Esophagus muscularis mucosa (tissue), 4 donors: ENCODE measurements around the gene SCP2. TPM values are rescaled to one million over a fixed set of nuclear protein-coding genes. Genes with fewer than 3 reads are reported as not detected.
"Not testable (repeated sequence)": the region's sequence is repeated elsewhere in the genome, so short reads cannot be mapped to it uniquely, and the experiment has no call there.

Source experiments
- DNase-seq: peaks from one replicate; pipeline ENCODE4 v3.0.0-alpha.2; 2017; ENCODE audit errors: extremely low spot score
- H3K27ac ChIP-seq, 4 donors: fragments of 200-600 bp; sonication (generic); replicated peaks in 1 of 4; 1 replicate in 3 of 4; 2 replicates in 1 of 4; pipeline ENCODE4 v1.5.1; 2016 to 2019; ENCODE audit warnings: mild to moderate bottlenecking in 1 of 4
- H3K27me3 ChIP-seq, 4 donors: fragments of 200-600 bp; sonication (generic); one replicate each; pipeline versions ENCODE4 v1.5.1 to v1.6.0; 2016 to 2019
- H3K36me3 ChIP-seq, 4 donors: fragments of 200-600 bp; sonication (generic); one replicate each; pipeline ENCODE4 v1.5.1; 2016 to 2019
- H3K4me1 ChIP-seq, 4 donors: fragments of 200-600 bp; sonication (generic); one replicate each; pipeline ENCODE4 v1.5.1; 2016 to 2019
- H3K4me3 ChIP-seq, 4 donors: fragments of 200-600 bp; sonication (generic); 1 replicate in 2 of 4; 2 replicates in 2 of 4; pipeline ENCODE4 v1.5.1; 2016 to 2019; ENCODE audit warnings: mild to moderate bottlenecking in 4 of 4, moderate library complexity in 1 of 4
- H3K9me3 ChIP-seq, 4 donors: fragments of 200-600 bp; sonication (generic); 1 replicate in 3 of 4; 2 replicates in 1 of 4; pipeline ENCODE4 v1.5.1; 2016 to 2019
- EP300 ChIP-seq: sonication (generic); formaldehyde crosslinking; IDR thresholded peaks from one replicate; pipeline ENCODE4 v1.6.1; 2017; ENCODE audit warnings: antibody characterized with exemption
- POLR2A ChIP-seq: fragments of 450-650 bp; IDR thresholded peaks from one replicate; pipeline ENCODE4 v1.6.1; 2017; ENCODE audit warnings: antibody characterized with exemption, moderate library complexity, mild to moderate bottlenecking, low read depth
- POLR2AphosphoS5 ChIP-seq, 2 donors: sonication (generic); formaldehyde crosslinking; IDR thresholded peaks; one replicate each; pipeline ENCODE4 v1.6.1; 2017; ENCODE audit warnings: antibody characterized with exemption in 2 of 2
- WGBS: methylation state at CpG from one replicate; pipeline ENCODE4 v1.1.5; 2018; 5-methylcytosine and 5-hydroxymethylcytosine counted together
- intact Hi-C: fragments of 100-400 bp; cut with DNase I; formaldehyde crosslinking; loops from one replicate; pipeline ENCODE4 v1.15.1; 2023
- total RNA-seq, 4 donors: library from RNA; depleted of rRNA; stranded (reverse); fragments of >200 nt; gene quantifications; one replicate each; pipeline versions ENCODE4 v1.1.0 to v1.2.1, GENCODE V29; 2016
- TF ChIP-seq, protein P1 (sequence below), 3 experiments: fragments of 200-600 bp in 2 of 3; fragments of 450-650 bp in 1 of 3; sonication (generic) in 2 of 3; IDR thresholded peaks; one replicate each; pipeline ENCODE4 v1.5.1; 2017 to 2019; ENCODE audit warnings: antibody characterized with exemption in 3 of 3, mild to moderate bottlenecking in 2 of 3, moderate library complexity in 1 of 3

The SCP2 gene
- total RNA-seq, 4 donors from 2014 or later: 83.0 to 94.3 (median 92.1) TPM

GRCh38 chr1:52973841-52974240 is 46.8 kb downstream of the SCP2 start:
- no peak overlapping the region for H3K27ac ChIP-seq
- no peaks in the 10 kb centered on the region for H3K9me3 ChIP-seq
- H3K27me3 ChIP-seq: no peaks in the 10 kb centered on the region
- TF ChIP-seq POLR2AphosphoS5 (IDR thresholded peaks at IDR 0.05) (no peak), POLR2A (no peak), EP300 (no peak)
- TF ChIP-seq, protein P1, sequence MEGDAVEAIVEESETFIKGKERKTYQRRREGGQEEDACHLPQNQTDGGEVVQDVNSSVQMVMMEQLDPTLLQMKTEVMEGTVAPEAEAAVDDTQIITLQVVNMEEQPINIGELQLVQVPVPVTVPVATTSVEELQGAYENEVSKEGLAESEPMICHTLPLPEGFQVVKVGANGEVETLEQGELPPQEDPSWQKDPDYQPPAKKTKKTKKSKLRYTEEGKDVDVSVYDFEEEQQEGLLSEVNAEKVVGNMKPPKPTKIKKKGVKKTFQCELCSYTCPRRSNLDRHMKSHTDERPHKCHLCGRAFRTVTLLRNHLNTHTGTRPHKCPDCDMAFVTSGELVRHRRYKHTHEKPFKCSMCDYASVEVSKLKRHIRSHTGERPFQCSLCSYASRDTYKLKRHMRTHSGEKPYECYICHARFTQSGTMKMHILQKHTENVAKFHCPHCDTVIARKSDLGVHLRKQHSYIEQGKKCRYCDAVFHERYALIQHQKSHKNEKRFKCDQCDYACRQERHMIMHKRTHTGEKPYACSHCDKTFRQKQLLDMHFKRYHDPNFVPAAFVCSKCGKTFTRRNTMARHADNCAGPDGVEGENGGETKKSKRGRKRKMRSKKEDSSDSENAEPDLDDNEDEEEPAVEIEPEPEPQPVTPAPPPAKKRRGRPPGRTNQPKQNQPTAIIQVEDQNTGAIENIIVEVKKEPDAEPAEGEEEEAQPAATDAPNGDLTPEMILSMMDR (IDR thresholded peaks at IDR 0.05): no peak
- H3K4me3 ChIP-seq: no peak overlapping the region
- intact Hi-C loops: no loop called here
- H3K36me3 ChIP-seq: peaks cover 5 to 54% (median 33%) of the 10 kb centered on the region in 4 donors
- DNase-seq: no peak
- over 99% methylated on average over 3 of the region's 3 CpGs for WGBS
- H3K4me1 ChIP-seq: no peaks in the 10 kb centered on the region

DNA sequence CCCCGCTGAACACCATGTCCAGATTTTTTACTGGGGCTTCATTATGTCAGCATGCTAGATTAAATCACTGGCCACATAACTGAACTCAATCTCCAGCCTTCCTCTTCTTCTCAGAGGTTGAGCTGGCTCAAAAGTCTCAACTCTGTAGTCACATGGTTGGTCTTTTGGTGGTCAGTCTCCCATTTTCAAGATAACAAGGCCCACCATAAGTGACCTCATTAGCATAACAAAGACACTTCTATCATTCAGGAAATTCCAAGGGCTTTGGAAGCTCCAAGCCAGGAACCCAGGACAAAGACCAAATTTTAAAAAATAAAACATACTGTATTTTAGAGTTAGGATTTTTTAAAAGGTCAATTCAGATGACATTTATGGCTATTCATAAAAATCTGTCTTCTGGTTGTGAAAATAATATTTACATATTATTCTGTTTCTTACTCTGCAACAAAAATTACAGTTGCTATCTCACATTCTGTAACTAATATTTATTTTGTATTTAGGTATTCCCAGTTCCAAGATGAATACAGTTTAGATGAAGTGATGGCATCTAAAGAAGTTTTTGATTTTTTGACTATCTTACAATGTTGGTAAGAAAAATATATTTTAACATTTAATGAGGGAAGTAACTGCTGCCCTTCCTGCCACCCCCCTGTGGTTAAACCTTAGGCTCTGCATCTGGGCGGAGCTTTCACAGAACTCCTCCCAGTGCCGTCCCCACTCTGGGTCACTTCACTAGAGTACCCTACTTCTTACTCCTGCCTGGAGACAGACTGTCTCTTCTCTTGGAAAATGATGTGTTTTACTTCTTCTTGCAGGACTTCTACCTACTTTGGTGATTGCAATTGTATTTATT is 49.3 kb downstream of the SCP2 start:
- H3K4me3 ChIP-seq: no peak overlapping the region
- H3K9me3 ChIP-seq: no peaks in the 10 kb centered on the region
- H3K27me3 ChIP-seq: no peaks in the 10 kb centered on the region
- no peaks in the 10 kb centered on the region for H3K4me1 ChIP-seq
- DNase-seq: no peak
- WGBS: 90% methylated on average over 3 of the region's 3 CpGs
- TF ChIP-seq POLR2AphosphoS5 (IDR thresholded peaks at IDR 0.05) (no peak), POLR2A (no peak), EP300 (no peak)
- TF ChIP-seq, protein P1 (IDR thresholded peaks at IDR 0.05): no peak
- intact Hi-C loops: no loop called here
- H3K27ac ChIP-seq: no peak overlapping the region
- H3K36me3 ChIP-seq: peaks cover 9 to 70% (median 55%) of the 10 kb centered on the region in 4 donors

DNA sequence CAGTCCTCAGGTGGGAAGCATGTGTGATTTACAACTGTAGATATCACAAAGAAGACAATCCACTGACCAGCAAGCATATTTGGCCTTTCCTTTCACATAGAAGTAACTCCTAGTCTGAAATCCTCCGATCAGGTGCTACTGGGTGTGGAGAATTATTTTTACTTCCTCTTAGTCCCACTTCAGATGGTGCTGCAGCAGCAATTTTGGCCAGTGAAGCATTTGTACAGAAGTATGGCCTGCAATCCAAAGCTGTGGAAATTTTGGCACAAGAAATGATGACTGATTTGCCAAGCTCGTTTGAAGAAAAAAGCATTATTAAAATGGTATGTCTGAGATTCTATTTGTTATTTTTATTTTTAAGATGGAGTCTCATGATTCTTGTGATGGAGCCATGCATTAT is 51.0 kb downstream of the SCP2 start:
- Histone ChIP-seq H3K9me3 (no peaks in the 10 kb centered on the region), H3K27ac (no peak overlapping the region), H3K36me3 (peaks cover 9 to 83% (median 60%) of the 10 kb centered on the region in 4 donors), H3K4me1 (no peaks in the 10 kb centered on the region), H3K27me3 (no peaks in the 10 kb centered on the region), H3K4me3 (no peak overlapping the region)
- 61% methylated on average over 2 of the region's 2 CpGs for WGBS
- no peak for DNase-seq
- TF ChIP-seq POLR2AphosphoS5 (IDR thresholded peaks at IDR 0.05) (no peak), EP300 (no peak), POLR2A (no peak)
- TF ChIP-seq, protein P1 (IDR thresholded peaks at IDR 0.05): no peak
- intact Hi-C loops: no loop called here

GRCh38 chr1:52992733-52993132 is 65.7 kb downstream of the SCP2 start:
- peaks cover 0 to 51% (median 20%) of the 10 kb centered on the region in 4 donors for H3K36me3 ChIP-seq
- H3K4me3 ChIP-seq, H3K9me3 ChIP-seq, DNase-seq, intact Hi-C loops, H3K27me3 ChIP-seq, H3K27ac ChIP-seq, H3K4me1 ChIP-seq: not testable (repeated sequence)

DNA sequence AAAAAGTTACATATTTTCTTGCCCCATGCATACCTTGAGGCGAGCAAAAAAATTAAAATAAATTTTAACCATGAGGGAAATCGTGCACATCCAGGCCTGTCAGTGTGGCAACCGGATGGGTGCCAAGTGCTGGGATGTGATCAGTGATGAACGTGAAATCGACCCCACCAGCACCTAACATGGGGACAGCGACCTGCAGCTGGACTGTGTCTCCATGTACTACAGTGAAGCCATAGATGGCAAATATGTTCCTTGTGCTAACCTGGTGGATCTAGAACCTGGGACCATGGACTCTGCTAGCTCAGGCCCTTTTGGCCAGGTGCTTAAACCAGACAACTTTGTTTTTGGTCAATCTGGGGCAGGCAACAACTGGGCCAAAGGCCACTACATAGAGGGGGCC is 67.6 kb downstream of the SCP2 start:
- intact Hi-C loops: no loop called here
- DNase-seq: no peak
- Histone ChIP-seq H3K36me3 (peaks cover 0 to 33% (median 17%) of the 10 kb centered on the region in 4 donors), H3K4me3 (no peak overlapping the region), H3K4me1 (no peaks in the 10 kb centered on the region), H3K9me3 (no peaks in the 10 kb centered on the region), H3K27me3 (no peaks in the 10 kb centered on the region), H3K27ac (no peak overlapping the region)
- 87% methylated on average over 6 of the region's 6 CpGs for WGBS
- TF ChIP-seq, protein P1 (IDR thresholded peaks at IDR 0.05): no peak
- no peak for TF ChIP-seq EP300
- TF ChIP-seq POLR2A: no peak
- TF ChIP-seq POLR2AphosphoS5 (IDR thresholded peaks at IDR 0.05): no peak
